ENCODE results near the gene ATXN10.
"Not testable (repeated sequence)": the region's sequence is repeated elsewhere in the genome, so short reads cannot be mapped to it uniquely, and the experiment has no call there.

ATXN10 gene

GRCh38 chr22:45671783-45672563, at the start of gene ATXN10:
Gene ATXN10, plus strand, starts transcription at chr22:45671834. Its CDS starts 230 bp downstream, at chr22:45672064.
- peak; percentile 75 for DNase-seq (ENCODE audit: low spot score)

- DNase-seq (ENCODE audit: low spot score), result no peak
Observed at GRCh38 chr22:45621836-45622600, 49.6 kb upstream of the ATXN10 start.

- not testable (repeated sequence) for DNase-seq (ENCODE audit: low spot score)
Observed at GRCh38 chr22:45623464-45624145, 48.0 kb upstream of the ATXN10 start.

- peak; percentile 93 for DNase-seq (ENCODE audit: low spot score)
Observed at GRCh38 chr22:45626198-45626651, 45.4 kb upstream of the ATXN10 start.

- peak; percentile 42 for DNase-seq (ENCODE audit: low spot score)
Observed at GRCh38 chr22:45627489-45628233, 44.0 kb upstream of the ATXN10 start.

GRCh38 chr22:45628515-45628914, 43.1 kb upstream of the ATXN10 start:
- peak; percentile 49 for DNase-seq (ENCODE audit: low spot score)

- no peak for DNase-seq (ENCODE audit: low spot score)
Observed at GRCh38 chr22:45629469-45630089, 42.1 kb upstream of the ATXN10 start.

GRCh38 chr22:45630436-45630835, 41.2 kb upstream of the ATXN10 start:
- no peak for DNase-seq (ENCODE audit: low spot score)

GRCh38 chr22:45631140-45631840, 40.3 kb upstream of the ATXN10 start:
- DNase-seq (ENCODE audit: low spot score), result no peak

GRCh38 chr22:45631841-45632238, 39.8 kb upstream of the ATXN10 start:
- no peak for DNase-seq (ENCODE audit: low spot score)

GRCh38 chr22:45632791-45633515, 38.7 kb upstream of the ATXN10 start:
- peak; percentile 30 for DNase-seq (ENCODE audit: low spot score)

GRCh38 chr22:45636683-45637082, 35.0 kb upstream of the ATXN10 start:
- no peak for DNase-seq (ENCODE audit: low spot score)

- DNase-seq (ENCODE audit: low spot score), result peak; percentile 10
Observed at GRCh38 chr22:45638197-45638596, 33.4 kb upstream of the ATXN10 start.

- peak; percentile 84 for DNase-seq (ENCODE audit: low spot score)
Observed at GRCh38 chr22:45638834-45639746, 32.5 kb upstream of the ATXN10 start.

- DNase-seq (ENCODE audit: low spot score), result no peak
Observed at GRCh38 chr22:45639747-45640102, 31.9 kb upstream of the ATXN10 start.

GRCh38 chr22:45640291-45640940, 31.2 kb upstream of the ATXN10 start:
- peak; percentile 13 for DNase-seq (ENCODE audit: low spot score)

- no peak for DNase-seq (ENCODE audit: low spot score)
Observed at GRCh38 chr22:45640941-45641621, 30.6 kb upstream of the ATXN10 start.

- DNase-seq (ENCODE audit: low spot score), result no peak
Observed at GRCh38 chr22:45642986-45643385, 28.6 kb upstream of the ATXN10 start.

Measured in kidney tubule cell (primary cell).